WTC11 (cell line): ENCODE measurements around the gene SDK2. TPM values are rescaled to one million over a fixed set of nuclear protein-coding genes. Genes with fewer than 3 reads are reported as not detected.

Experiments
- ATAC-seq: fragments of 200-7000 bp; cut with Tn5 transposase; 2 replicates; pipeline ENCODE4 v1.10.0; 2021; ENCODE audit warnings: mild to moderate bottlenecking, moderate library complexity
- CTCF ChIA-PET: fragments of 300-600 bp; sonication (Branson Sonifier 250); formaldehyde crosslinking; loops from one replicate; lab custom pipeline; 2021; ENCODE audit warnings: antibody characterized with exemption; lab: Charles Lee
- POLR2A ChIA-PET: fragments of 350-600 bp; sonication (Branson Sonifier 250); formaldehyde crosslinking; loops from one replicate; lab custom pipeline; 2021; ENCODE audit warnings: antibody characterized with exemption; lab: Charles Lee
- DNase-seq: peaks from one replicate; pipeline ENCODE4 v3.0.0; 2021; ENCODE audit warnings: low spot score
- H3K27ac Mint-ChIP-seq: 2 replicates; pipeline ENCODE4 v1.8.0; 2021; ENCODE audit warnings: mixed read lengths
- H3K27me3 Mint-ChIP-seq: 2 replicates; pipeline ENCODE4 v1.8.0; 2021; ENCODE audit warnings: low read depth, mild to moderate bottlenecking, moderate library complexity, mixed read lengths
- H3K36me3 Mint-ChIP-seq: 2 replicates; pipeline ENCODE4 v1.8.0; 2021; ENCODE audit warnings: mixed read lengths
- H3K4me1 Mint-ChIP-seq: 2 replicates; pipeline ENCODE4 v1.8.0; 2022; ENCODE audit warnings: mixed read lengths
- H3K4me3 Mint-ChIP-seq: 2 replicates; pipeline ENCODE4 v1.8.0; 2021; ENCODE audit warnings: mild to moderate bottlenecking, moderate library complexity, mixed read lengths
- H3K9me3 Mint-ChIP-seq: 2 replicates; pipeline ENCODE4 v1.8.0; 2021; ENCODE audit warnings: mixed read lengths
- ARID4B ChIP-seq: sonication (generic); formaldehyde crosslinking; IDR thresholded peaks from 2 replicates; pipeline ENCODE4 v1.8.0; 2023; ENCODE audit warnings: missing genetic modification reagents, mild to moderate bottlenecking, borderline replicate concordance
- ATF3 ChIP-seq: sonication (generic); formaldehyde crosslinking; conservative IDR thresholded peaks from 2 replicates; pipeline ENCODE4 v1.8.1; 2022; ENCODE audit warnings: mild to moderate bottlenecking, missing genetic modification reagents
- ATF6 ChIP-seq: sonication (generic); formaldehyde crosslinking; IDR thresholded peaks from 2 replicates; pipeline ENCODE4 v1.8.1; 2023; ENCODE audit warnings: mild to moderate bottlenecking, missing genetic modification reagents
- CTCF ChIP-seq: fragments of 200-600 bp; IDR thresholded peaks from 2 replicates; pipeline ENCODE4 v1.8.0; 2022; ENCODE audit warnings: antibody characterized with exemption
- EMX1 ChIP-seq: fragments of 250-450 bp; sonication (Bioruptor Pico); IDR thresholded peaks from 2 replicates; pipeline ENCODE4 v1.8.0; 2021; ENCODE audit warnings: mild to moderate bottlenecking
- FOXP1 ChIP-seq: sonication (generic); formaldehyde crosslinking; IDR thresholded peaks from 2 replicates; pipeline ENCODE4 v1.8.0; 2022; ENCODE audit warnings: missing genetic modification reagents, mild to moderate bottlenecking, moderate library complexity, borderline replicate concordance
- GRHL2 ChIP-seq: fragments of 250-450 bp; sonication (Bioruptor Pico); IDR thresholded peaks from 2 replicates; pipeline ENCODE4 v1.8.0; 2022; ENCODE audit warnings: mild to moderate bottlenecking, moderate library complexity; ENCODE audit not compliant: insufficient replicate concordance, severe bottlenecking
- HMGA2 ChIP-seq: fragments of 250-450 bp; sonication (Bioruptor Pico); IDR thresholded peaks from 2 replicates; pipeline ENCODE4 v1.4.0; 2021; ENCODE audit warnings: mild to moderate bottlenecking, moderate library complexity
- IRF1 ChIP-seq: sonication (generic); formaldehyde crosslinking; IDR thresholded peaks from 2 replicates; pipeline ENCODE4 v1.8.0; 2023; ENCODE audit warnings: missing genetic modification reagents
- MAX ChIP-seq: sonication (generic); formaldehyde crosslinking; IDR thresholded peaks from 2 replicates; pipeline ENCODE4 v1.8.0; 2022; ENCODE audit warnings: mild to moderate bottlenecking, missing genetic modification reagents
- NFATC4 ChIP-seq: fragments of 250-450 bp; sonication (Bioruptor Pico); IDR thresholded peaks from 2 replicates; pipeline ENCODE4 v1.9.0; 2021; ENCODE audit warnings: mild to moderate bottlenecking
- TCF7 ChIP-seq: sonication (generic); formaldehyde crosslinking; IDR thresholded peaks from 2 replicates; pipeline ENCODE4 v1.8.0; 2022; ENCODE audit warnings: mild to moderate bottlenecking, low read depth, missing genetic modification reagents, moderate library complexity
- ZNF138 ChIP-seq: sonication (generic); formaldehyde crosslinking; conservative IDR thresholded peaks from 2 replicates; pipeline ENCODE4 v1.8.1; 2022; ENCODE audit warnings: mild to moderate bottlenecking, moderate library complexity, missing genetic modification reagents
- ZNF219 ChIP-seq: sonication (generic); formaldehyde crosslinking; IDR thresholded peaks from 2 replicates; pipeline ENCODE4 v1.8.0; 2023; ENCODE audit warnings: missing genetic modification reagents, mild to moderate bottlenecking, borderline replicate concordance
- ZNF423 ChIP-seq: fragments of 250-450 bp; sonication (Bioruptor Pico); IDR thresholded peaks from 2 replicates; pipeline ENCODE4 v2.1.2; 2022; ENCODE audit warnings: mild to moderate bottlenecking, moderate library complexity
- ZNF532 ChIP-seq: fragments of 250-450 bp; sonication (Bioruptor Pico); IDR thresholded peaks from 2 replicates; pipeline ENCODE4 v1.9.0; 2021; ENCODE audit warnings: mild to moderate bottlenecking, borderline replicate concordance
- total RNA-seq: library from RNA; stranded (reverse); gene quantifications from 3 replicates; pipeline ENCODE4 v1.2.3, GENCODE V29; 2021

The SDK2 gene
- total RNA-seq, 1 experiment from 2014 or later, result 14.8 TPM

- ATAC-seq (peak; percentile 92), DNase-seq (peak; percentile 85)
- Mint-ChIP-seq H3K4me3 (no peak overlapping the region), H3K9me3 (no peaks in the 10 kb centered on the region), H3K36me3 (no peaks in the 10 kb centered on the region), H3K27ac (no peak overlapping the region), H3K4me1 (peaks cover 7% of the 10 kb centered on the region), H3K27me3 (no peaks in the 10 kb centered on the region)
- ChIA-PET POLR2A (interaction anchor here (0.6 kb wide), 2 partner anchors 47 to 139 kb away, joined by 3 to 4 read pairs; no protein-coding TSS in a partner anchor), CTCF (interaction anchor here (0.5 to 6.8 kb wide), 19 partner anchors 9 to 357 kb away, joined by 3 to 69 read pairs (median 4); partner anchors contain the start of gene SDK2)
- peak; percentile 75 for TF ChIP-seq CTCF
- no peak for TF ChIP-seq ATF3 (CRISPR knock-in tag)
- TF ChIP-seq TCF7 (CRISPR knock-in tag), result no peak
- TF ChIP-seq IRF1 (CRISPR knock-in tag), result no peak
- 0 out of 2 replicates have a peak, but pooled peaks have one; percentile 45 for TF ChIP-seq MAX (CRISPR knock-in tag)
- TF ChIP-seq HMGA2 (CRISPR knock-in tag), result no peak
- TF ChIP-seq NFATC4, result no peak
Measured at GRCh38 chr17:73595479-73595878, 48.8 kb downstream of the SDK2 start.

GRCh38 chr17:73595068-73595467 is 49.2 kb downstream of the SDK2 start:
- Mint-ChIP-seq H3K9me3 (no peaks in the 10 kb centered on the region), H3K4me3 (no peak overlapping the region), H3K36me3 (no peaks in the 10 kb centered on the region), H3K27ac (no peak overlapping the region), H3K4me1 (peaks cover 7% of the 10 kb centered on the region), H3K27me3 (no peaks in the 10 kb centered on the region)
- ATAC-seq, result no peak
- DNase-seq, result no peak
- POLR2A ChIA-PET, result interaction anchor here (0.6 kb wide), 1 partner anchor 47 kb away, joined by 3 read pairs; no protein-coding TSS in a partner anchor
- CTCF ChIA-PET, result interaction anchor here (0.6 to 6.8 kb wide), 14 partner anchors 8 to 349 kb away, joined by 3 to 69 read pairs (median 4); partner anchors contain the start of gene SDK2
- no peak for TF ChIP-seq ZNF532

GRCh38 chr17:73594598-73594997 is 49.6 kb downstream of the SDK2 start:
- TF ChIP-seq GRHL2 (CRISPR knock-in tag), result no peak
- no peak for TF ChIP-seq ARID4B (CRISPR knock-in tag)
- no peak for TF ChIP-seq ATF6
- TF ChIP-seq FOXP1 (CRISPR knock-in tag), result no peak
- no peak for TF ChIP-seq EMX1 (CRISPR knock-in tag)
- TF ChIP-seq ZNF423, result no peak
- no peak for TF ChIP-seq NFATC4
- TF ChIP-seq ZNF138 (CRISPR knock-in tag), result no peak
- no peak for TF ChIP-seq ZNF219 (CRISPR knock-in tag)
- POLR2A ChIA-PET, result no interaction called here
- CTCF ChIA-PET, result interaction anchor here (0.6 to 6.8 kb wide), 6 partner anchors 8 to 165 kb away, joined by 3 to 69 read pairs (median 5); partner anchors contain the start of gene SDK2
- peak overlapping the region; percentile 5; the same call in 1 of the 2 replicates for H3K27ac Mint-ChIP-seq
- DNase-seq (no peak), ATAC-seq (no peak)
- no peaks in the 10 kb centered on the region for H3K36me3 Mint-ChIP-seq
- H3K4me3 Mint-ChIP-seq, result no peak overlapping the region
- peaks cover 12% of the 10 kb centered on the region for H3K4me1 Mint-ChIP-seq
- no peaks in the 10 kb centered on the region for H3K9me3 Mint-ChIP-seq
- H3K27me3 Mint-ChIP-seq, result no peaks in the 10 kb centered on the region
